Esophagus mucosa (tissue), 1 donor: ENCODE results near the gene PCDHGA6. TPM values are rescaled to one million over a fixed set of nuclear protein-coding genes. Genes with fewer than 3 reads are reported as not detected.

Experiments
- ATAC-seq: fragments of 200-7000 bp; cut with Tn5 transposase; one replicate; pipeline ENCODE4 v1.9.1; 2020
- total RNA-seq: library from RNA; stranded (reverse); gene quantifications from one replicate; pipeline ENCODE4 v1.2.4, GENCODE V29; 2023
- donor health status: DM: yes; HTN: yes; CAD: no.

The PCDHGA6 gene
- total RNA-seq, 1 donor from 2014 or later = 1.2 TPM

GRCh38 chr5:141422742-141423291 is 49.1 kb downstream of the PCDHGA6 start:
- no peak for ATAC-seq

DNA sequence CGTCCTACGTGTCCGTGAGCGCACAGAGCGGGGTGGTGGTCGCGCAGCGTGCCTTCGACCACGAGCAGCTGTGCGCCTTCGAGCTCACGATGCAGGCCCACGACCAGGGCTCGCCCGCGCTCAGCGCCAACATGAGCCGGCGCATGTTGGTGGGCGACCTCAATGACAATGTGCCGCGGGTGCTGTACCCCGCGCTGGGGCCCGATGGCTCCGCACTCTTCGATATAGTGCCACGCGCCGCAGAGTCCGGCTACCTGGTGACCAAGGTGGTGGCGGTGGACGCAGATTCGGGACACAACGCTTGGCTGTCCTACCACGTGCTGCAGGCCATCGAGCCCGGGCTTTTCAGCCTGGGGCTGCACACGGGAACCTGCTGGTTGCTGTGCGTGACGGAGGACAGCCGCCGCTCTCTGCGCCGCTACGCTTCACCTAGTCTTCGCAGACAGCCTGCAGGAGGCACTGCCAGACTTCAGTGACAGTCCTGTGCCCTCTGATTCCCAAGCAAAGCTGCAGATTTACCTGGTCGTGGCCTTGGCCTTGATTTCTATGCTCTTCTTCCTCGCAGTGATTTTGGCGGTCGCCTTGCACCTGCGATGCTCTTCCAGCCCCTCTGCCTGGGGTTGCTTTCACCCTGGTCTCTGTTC is 54.2 kb downstream of the PCDHGA6 start:
- no peak for ATAC-seq

Other genes with a start within 250 kb of the PCDHGA6 start
- 0.40 TPM for gene PCDHB5, start 238.7 kb upstream of the PCDHGA6 start, total RNA-seq
- 0.16 TPM for gene PCDHB6, start 223.8 kb upstream of the PCDHGA6 start, total RNA-seq
- gene PCDHB7, start 201.2 kb upstream of the PCDHGA6 start, total RNA-seq = 0.20 TPM
- 0.40 TPM for gene PCDHB8, start 196.1 kb upstream of the PCDHGA6 start, total RNA-seq
- 0.48 TPM for gene PCDHB16, start 191.5 kb upstream of the PCDHGA6 start, total RNA-seq
- gene PCDHB9, start 186.7 kb upstream of the PCDHGA6 start, total RNA-seq = 0.48 TPM
- gene PCDHB10, start 181.5 kb upstream of the PCDHGA6 start, total RNA-seq = 0.80 TPM
- gene PCDHB11, start 174.3 kb upstream of the PCDHGA6 start, total RNA-seq = 0.44 TPM
- 0.72 TPM for gene PCDHB12, start 165.2 kb upstream of the PCDHGA6 start, total RNA-seq
- 3.4 TPM for gene PCDHB13, start 160.0 kb upstream of the PCDHGA6 start, total RNA-seq
- 2.0 TPM for gene PCDHB14, start 150.5 kb upstream of the PCDHGA6 start, total RNA-seq
- 0.44 TPM for gene PCDHB15, start 128.5 kb upstream of the PCDHGA6 start, total RNA-seq
- gene SLC25A2, start 69.8 kb upstream of the PCDHGA6 start, total RNA-seq = 0.24 TPM
- 35.1 TPM for gene TAF7, start 53.1 kb upstream of the PCDHGA6 start, total RNA-seq
- 0.40 TPM for gene PCDHGA1, start 43.4 kb upstream of the PCDHGA6 start, total RNA-seq
- gene PCDHGA2, start 35.1 kb upstream of the PCDHGA6 start, total RNA-seq = 0.68 TPM
- 0.76 TPM for gene PCDHGA3, start 30.1 kb upstream of the PCDHGA6 start, total RNA-seq
- 0.92 TPM for gene PCDHGB1, start 23.8 kb upstream of the PCDHGA6 start, total RNA-seq
- gene PCDHGA4, start 18.9 kb upstream of the PCDHGA6 start, total RNA-seq = 0.48 TPM
- gene PCDHGB2, start 13.9 kb upstream of the PCDHGA6 start, total RNA-seq = 1.2 TPM
- gene PCDHGA5, start 9.7 kb upstream of the PCDHGA6 start, total RNA-seq = 0.72 TPM
- gene PCDHGB3, start 3.6 kb upstream of the PCDHGA6 start, total RNA-seq = 0.76 TPM
- gene PCDHGA7, start 8.9 kb downstream of the PCDHGA6 start, total RNA-seq = 1.6 TPM
- gene PCDHGB4, start 13.8 kb downstream of the PCDHGA6 start, total RNA-seq = 2.8 TPM
- gene PCDHGA8, start 18.7 kb downstream of the PCDHGA6 start, total RNA-seq = 0.64 TPM
- 5.8 TPM for gene PCDHGB5, start 24.1 kb downstream of the PCDHGA6 start, total RNA-seq
- 3.1 TPM for gene PCDHGA9, start 28.9 kb downstream of the PCDHGA6 start, total RNA-seq
- gene PCDHGB6, start 34.1 kb downstream of the PCDHGA6 start, total RNA-seq = 3.0 TPM
- 5.3 TPM for gene PCDHGA10, start 39.1 kb downstream of the PCDHGA6 start, total RNA-seq
- gene PCDHGB7, start 43.8 kb downstream of the PCDHGA6 start, total RNA-seq = 3.3 TPM
- gene PCDHGA11, start 47.2 kb downstream of the PCDHGA6 start, total RNA-seq = 1.9 TPM
- 1.5 TPM for gene PCDHGA12, start 56.6 kb downstream of the PCDHGA6 start, total RNA-seq
- 38.8 TPM for gene PCDHGC3, start 102.1 kb downstream of the PCDHGA6 start, total RNA-seq
- gene PCDHGC4, start 111.1 kb downstream of the PCDHGA6 start, total RNA-seq = 1.1 TPM
- gene PCDHGC5, start 115.2 kb downstream of the PCDHGA6 start, total RNA-seq = 1.0 TPM
- gene DIAPH1, start 245.1 kb downstream of the PCDHGA6 start, total RNA-seq = 108 TPM